ENCODE data around the gene CHRND. TPM values are rescaled to one million over a fixed set of nuclear protein-coding genes. Genes with fewer than 3 reads are reported as not detected.

Gene CHRND
- 1.1 and 7.1 TPM in 2 replicates for total RNA-seq (2014; rRNA removed)
- 0.43 TPM for polyA plus RNA-seq (2012)

DNA sequence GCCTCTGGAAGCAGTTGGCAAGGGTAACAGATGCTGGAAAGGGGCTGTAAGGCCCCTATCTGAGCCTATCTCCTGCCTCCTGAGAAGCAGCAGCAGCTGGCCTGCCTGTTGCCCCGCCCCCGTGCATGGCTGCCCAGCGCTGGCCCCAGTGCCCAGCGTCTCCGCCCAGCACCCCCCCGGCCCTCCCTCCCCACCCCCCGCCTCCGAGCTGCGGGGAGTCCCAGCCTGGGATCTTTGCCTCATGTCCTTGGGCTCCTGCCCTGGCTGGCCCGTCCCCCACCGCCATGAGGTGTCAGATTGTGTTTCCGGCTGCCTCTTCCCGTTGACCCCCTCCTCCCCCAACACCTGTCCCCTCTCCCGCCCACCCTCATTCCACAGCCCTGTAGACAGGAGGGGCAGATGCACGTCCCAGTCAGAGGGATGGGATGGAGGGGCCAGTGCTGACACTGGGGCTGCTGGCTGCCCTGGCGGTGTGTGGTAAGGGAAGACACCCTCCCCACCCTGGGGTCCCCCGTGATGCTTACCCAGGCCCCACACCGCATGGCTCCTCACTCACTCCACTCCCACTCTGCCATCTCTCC lies at the start of gene CHRND:
Gene CHRND, plus strand, starts transcription at position 370 of the 581 bp plus-strand sequence. Its CDS starts 56 bp downstream, at position 426.
- peak; percentile 91 for DNase-seq (ENCODE audit: low read depth)

DNA sequence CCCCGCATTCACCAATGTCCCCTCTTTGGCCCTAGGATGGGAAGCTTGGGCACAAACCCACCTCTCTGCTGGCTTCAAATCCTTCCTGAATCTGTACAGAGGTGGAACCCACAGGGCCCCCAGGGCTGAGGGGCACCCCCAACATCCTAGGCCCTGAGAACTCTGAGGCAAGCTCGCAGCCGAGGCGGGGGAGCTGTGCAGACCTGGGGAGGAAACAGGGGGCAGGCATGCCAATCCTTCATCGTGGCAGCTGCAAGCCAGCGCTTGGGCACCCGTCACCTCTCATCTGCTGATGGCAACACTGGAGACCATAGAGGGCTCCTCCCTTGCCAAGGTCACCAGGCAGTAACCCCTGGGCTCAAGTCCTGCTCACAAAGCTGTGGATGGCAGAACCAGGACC lies 49.2 kb upstream of the CHRND start:
- no peak for DNase-seq (ENCODE audit: low read depth)

DNA sequence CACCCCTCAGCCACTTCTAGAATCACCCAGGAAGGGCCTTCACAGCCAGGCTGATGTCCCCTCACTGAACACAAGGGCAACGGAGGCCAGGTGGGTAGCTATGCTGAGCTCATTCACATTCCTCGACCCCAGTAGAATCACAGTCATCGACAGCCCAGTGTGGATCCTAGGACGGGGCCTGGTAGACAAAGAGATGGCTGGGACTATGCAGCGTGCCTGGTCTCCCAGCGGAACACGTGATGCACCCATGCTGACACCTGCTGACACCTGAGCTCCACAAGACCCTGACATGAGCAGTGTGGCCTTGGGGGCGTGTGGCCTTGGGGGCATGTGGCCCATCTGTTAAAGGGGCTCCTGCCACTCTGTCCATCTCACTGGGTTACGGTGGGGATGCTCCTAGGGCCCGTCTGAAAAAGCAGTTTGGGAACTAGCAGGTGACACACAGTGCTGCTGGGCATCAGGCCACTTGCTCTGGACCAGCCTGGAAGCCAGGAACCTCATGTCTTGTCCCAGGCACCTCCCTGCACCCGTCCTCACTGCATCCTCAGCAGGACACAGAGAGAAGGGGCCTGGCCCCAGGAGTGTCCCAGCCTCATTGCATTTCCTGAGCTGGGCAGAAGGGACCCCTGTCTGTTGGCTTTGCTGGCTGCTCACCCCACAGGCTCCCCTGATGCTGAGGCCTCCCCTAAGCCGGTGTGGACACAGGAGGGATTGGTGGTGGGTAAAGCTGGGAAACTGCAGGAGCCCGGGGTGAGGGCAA lies 48.0 kb upstream of the CHRND start:
- no peak for DNase-seq (ENCODE audit: low read depth)

DNA sequence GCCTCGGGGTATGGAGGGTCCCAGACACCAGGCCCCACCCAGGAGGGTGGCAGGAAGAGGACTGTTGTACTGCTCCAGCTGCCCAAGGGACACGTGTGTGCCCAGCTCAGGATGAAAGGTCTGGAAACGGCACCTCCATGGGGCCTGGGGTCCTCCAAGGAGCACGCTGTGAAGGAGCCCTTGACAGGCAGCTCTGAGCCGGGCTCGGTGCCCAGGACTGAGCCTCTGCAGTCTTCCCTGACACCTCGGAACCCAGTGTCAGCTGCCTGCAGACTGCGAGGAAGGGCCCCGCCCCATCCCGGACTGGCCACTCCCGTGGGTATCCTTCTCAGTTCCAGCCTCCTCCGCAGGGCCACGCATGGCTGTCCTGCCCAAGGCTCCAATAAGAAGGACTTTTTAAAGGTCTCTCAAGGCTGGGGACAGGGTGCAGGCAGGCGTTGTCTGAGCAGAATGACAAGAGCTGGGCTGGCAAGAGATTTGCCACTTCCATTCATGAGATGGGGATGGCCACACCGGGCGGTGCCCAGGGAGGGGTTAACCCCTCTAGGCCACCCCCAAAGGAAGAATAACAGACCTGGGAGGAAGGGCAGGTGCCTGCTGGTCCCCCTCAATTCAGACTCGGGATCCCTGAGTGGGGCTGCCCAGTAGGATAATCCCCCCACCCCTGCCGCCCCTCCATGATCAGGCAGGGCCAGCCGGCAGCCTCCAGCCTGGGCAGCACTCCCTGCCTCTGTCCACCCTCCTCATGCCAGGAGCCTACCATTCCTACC lies 47.2 kb upstream of the CHRND start:
- no peak for DNase-seq (ENCODE audit: low read depth)

DNA sequence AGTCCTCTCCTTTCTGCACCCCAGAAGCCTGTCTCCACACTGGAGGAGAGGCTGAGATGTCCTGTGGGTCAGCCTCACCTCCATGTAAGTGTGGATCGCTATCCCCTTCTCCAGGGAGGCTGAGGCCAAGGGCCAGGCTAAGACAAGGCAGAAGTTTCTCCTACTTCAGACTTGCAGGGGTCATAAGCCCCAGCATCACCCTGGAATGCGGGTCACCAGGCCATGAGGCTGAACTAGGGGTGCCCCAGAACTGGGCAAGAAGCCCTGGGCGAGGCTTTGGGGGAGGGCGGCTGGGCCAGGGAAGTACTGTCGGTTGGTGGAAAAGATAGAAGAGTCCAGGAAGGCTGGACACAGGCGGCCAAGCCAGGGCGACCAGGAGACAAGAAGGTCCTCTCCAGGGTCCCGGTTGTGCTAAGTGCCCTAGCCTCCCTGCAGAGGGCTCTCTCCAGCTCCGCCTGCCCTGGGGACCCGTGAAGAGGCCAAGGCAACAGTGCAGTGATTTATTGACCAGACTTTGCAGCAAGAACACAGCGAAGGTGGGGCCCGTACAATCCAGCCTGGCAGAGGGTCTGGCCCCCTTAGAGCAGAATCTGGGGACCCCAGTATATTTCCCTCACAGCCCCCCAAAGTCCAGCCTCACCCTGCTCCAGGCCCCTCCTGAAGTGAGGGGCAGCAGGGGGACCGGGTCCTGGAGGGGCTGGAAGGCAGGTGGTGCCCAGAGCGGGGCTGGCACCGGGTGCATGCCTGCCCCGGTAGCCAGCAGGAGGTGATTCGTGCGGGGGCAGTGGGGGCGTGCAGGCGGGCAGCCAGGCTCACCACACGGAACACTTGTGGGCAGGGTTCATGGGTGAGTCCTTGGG lies 46.4 kb upstream of the CHRND start:
- no peak for DNase-seq (ENCODE audit: low read depth)

DNA sequence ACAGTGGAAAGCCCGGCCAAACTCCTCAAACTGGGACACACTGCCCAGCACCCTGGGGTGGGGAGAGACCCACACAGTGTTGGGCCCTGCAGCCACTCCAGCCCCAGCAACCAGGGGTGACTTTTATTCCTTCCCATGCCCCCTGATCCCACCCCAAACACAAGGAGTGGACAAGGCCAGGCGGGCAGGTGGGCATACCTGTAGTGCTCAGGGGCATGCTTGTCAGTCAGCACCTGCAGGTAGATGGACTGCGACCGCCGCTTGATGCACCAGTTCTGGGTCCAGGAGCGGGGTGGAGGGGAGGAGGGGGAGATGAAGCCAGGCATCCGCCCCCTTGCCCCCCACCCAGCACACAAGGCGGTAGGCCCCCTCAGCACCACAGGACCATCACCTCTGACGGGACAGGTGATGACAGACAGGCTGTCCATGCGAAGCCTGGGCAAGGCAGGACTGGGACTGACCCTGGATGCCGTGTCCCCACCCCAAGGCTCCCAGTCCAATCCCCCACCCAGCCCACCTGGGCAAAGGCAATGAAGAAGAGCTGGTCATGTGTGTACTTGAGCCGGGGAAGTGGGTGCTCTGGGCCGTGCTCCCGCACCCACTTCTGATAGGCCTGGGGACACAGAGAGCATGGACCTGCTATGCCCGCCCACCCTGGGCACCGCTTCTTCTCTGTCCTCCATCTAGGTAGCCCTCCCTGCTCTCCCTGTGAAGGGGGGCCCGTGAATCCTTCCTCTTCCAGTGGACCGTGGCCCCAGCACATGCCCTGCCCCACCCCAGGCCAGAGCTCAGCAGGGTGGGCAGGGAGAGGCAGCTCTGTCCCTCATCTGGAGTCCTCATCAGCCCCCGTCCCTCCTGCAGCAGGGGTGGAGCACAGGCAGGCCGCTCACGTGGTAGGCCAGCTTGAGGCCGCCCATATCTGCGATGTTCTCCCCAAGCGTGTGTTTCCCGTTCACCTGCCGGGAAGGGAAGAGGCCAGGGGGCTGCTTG lies 45.5 kb upstream of the CHRND start:
- no peak for DNase-seq (ENCODE audit: low read depth)

DNA sequence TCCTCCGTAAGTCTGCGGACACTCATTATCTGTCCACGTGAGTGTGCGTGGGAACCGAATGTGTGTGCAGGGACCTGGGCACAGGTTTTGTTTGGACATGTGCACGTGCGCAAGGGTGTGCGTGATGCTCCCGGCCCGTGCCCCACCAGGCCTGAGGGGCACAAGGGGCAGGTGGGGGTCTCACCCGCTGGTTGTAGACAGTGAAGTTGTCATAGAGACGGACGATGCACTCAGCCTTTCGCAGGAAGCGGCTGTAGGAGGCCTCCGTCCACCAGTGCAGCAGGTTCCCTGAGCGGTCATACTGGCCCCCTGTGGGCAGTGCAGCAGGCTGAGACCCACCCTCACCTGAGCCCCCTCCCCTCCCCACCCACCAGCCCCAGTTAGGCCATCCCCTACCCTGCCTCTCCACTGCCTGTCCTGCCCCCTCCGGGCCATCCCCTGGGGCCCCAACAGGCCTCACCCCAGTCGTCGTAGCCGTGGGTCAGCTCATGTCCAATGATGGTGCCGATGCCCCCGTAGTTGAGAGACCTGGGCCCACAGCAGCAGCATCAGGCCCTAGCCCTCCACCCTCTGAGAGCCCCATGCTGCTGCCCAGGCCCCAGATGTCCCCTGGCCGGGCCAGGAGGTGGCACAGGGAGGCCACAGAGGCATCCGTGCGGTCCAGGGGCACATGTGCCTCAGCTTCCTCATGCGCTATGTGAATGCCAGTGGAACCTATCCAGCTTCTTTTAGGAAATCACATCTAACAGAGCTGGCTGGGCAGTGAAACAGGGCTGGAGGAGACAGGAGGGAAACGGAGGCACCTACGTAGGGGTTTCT lies 44.4 kb upstream of the CHRND start:
- no peak for DNase-seq (ENCODE audit: low read depth)

DNA sequence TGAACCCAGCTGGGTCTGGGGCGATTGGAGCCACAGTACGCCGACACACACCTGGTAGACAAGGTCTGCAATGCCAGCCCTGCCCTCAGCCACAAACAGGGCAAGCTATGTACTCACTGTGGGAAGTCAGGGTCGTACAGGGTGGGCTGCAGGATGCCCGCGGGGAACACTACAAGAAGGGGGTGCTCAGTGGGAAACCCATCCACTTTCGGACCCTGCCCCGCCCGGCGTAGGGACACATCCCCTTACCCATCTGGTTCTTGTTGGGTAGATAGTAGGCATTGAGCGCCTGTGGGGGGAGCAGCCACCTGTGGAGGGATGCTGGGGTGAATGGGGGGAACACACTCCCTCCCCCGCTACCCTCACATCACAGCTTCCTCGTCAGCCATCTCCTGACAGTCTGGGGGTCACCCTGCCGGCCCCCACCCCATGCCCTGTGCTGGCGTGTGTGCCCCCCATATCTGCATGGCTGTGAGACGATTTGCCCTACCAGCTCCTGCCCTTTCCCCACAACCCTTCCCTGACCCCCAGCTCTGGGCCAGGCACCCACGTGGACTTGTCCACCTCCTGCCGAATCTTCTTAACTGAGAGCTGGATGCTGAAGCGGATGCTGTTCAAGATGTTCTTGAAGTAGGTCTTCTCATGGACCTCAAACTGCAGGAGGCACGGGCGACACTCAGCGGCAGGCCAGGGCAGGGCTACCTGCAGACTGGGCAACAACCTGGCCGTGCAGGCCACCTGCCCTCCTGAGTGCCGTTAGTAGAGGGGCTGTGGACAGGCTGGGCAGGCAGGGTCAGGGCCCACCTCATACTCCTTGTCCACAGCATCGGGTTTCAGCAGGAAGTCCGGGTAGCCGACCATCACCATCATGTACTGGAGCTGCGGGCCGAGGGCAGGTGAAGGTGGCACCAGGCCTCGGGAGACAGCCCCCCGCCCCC lies 43.4 kb upstream of the CHRND start:
- DNase-seq (ENCODE audit: low read depth), result no peak

DNA sequence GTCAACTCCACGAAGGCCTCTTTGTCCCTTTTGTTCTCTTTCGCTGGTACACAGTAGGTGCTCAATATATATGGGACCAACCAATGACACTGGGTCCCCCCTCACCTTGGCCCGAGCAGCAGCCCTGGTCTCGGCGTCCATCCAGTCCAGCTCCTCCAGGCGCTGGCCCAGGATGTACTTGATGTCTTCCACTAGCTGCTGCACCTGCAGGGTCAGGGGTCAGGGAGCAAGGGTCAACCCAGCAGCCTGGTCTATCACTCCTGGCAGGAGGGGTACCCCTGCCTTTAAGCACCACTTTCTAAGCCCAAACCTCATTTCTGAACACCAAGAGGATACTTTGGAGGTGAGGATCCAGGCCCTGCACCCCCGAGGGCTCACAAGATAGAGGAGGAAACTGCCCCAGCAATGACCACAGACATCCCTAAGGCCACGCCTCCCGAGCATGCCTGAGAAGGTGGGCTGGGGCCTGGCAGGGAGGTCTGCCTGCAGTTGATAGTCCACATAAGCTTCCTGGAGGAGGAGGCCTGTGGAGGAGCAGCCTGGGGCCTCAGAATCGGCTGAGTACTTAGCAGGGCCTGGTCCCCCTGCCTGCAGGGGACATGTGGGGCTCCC lies 42.5 kb upstream of the CHRND start:
- no peak for DNase-seq (ENCODE audit: low read depth)

DNA sequence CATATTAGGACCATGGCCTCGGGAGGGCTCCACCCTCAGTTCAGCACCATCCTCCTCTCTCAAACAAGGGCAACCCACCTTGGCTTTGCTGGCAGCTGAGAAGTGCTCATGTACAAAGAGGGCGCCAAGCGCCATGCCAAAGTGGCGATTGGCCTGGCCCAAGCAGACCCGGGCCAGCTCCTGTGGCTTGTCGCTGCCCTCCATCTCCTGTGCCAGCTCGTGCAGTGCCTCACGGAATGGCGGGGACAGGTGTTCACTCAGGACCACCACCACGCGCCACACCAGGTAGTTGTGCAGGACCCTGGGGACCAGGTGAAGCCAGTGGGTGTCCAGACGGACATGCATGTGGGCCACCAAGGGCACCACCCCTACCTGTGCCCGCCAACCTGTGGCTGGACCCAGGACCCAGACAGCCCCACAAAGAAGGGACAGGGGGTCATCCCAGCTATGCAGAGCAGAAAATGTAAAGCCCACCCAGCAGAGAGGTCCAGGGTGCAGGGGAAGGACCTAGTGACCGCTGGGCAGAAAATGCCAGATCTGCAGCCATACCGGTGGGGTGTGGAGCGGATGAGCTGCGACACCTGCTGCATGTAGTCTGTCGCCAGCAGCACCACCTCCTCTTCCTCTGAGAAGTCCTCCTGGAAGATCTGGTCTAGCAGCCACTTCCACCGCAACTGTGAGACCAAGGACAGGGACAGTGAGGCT lies 41.9 kb upstream of the CHRND start:
- DNase-seq (ENCODE audit: low read depth), result no peak

DNA sequence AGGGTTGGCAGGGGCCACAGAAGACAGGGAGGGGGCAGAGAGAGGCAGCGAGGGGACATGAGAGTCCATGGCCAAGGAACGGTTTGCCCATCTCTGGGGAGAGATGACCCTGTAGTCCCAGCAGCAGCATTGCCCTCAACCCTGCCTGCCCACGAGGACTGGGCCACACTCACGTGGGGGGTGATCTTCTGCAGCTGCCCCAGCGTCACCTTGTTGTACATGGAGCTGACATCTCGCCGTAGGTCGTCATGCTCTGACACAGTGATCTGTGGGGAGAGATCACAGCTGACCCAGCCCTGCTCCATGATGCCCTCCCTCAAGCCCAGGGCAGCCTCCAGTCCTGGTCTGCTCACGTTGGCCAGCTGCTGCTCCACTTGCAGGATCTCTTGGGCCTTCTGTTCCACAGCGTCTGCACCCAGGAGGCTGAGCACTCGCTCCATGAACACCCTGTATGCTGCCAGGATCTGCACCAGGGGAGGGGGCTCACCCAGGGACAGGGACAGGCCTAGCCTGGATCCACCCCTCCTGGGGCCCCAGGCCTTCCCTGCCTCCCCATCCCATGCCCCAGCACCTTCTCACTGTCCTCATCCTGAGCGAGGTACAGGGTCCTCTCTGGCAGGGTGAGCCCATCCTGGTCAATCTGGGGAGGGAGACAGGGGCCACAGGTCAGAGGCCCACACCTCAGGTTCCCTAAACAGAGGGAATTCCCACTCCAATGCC lies 41.2 kb upstream of the CHRND start:
- DNase-seq (ENCODE audit: low read depth), result no peak

DNA sequence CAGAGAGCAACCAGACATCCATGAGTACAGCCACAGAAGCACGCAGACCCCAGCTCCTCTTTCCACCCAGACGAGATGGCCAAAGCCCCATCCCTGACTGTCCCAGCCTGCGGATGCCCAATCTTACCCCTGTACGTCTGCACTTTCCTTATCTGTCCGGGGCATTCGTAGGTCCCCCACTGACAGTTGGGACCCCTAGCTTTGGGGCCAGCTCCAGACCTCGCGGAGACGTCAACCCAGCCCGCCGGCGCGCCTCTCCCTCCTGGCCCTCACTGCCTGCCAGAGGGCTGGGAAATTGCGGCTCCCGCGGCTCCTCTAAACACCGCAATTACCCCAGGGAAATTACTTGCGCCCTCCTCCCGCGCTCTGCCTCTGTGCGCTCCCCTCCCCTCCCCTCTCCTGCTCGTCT lies 40.6 kb upstream of the CHRND start:
- DNase-seq (ENCODE audit: low read depth), result no peak

DNA sequence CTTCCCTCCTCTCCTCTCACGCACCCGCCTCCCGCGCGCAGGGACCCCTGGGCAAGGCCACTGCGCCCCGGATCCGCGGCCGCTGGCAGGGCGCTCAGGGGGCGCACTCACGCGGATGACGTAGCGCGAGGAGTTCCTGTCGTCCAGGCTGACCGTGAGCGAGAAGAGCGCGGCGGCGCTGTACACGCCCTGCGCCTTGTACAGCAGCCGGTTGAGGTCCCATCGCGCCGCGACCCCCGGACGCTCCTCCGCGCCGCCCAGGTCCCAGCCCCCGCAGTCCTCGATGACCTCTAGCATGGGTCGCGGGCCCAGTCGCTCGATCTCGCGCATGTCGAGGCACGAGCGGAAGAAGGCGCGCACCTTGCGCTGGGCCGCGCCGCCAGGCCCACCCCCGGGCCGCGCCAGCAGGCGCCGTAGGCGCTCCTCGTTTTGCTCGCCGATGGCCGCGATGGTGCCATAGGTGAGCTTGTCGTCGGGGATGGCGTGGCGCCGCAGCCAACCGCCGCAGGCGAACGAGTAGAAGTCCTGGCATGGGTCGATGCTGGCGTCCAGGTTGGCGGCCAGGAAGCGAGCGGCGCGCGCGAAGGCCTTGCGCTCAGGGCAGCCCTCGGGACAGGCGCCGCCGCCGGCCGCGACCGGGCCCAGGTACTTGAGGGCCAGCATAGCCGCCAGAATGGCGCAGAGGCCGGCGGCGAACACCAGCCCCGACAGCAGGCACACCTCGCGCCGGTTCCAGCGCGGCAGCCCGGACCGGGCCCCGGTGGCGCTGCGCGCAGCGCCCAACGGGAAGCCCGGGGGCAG lies 40.0 kb upstream of the CHRND start:
- no peak for DNase-seq (ENCODE audit: low read depth)

DNA sequence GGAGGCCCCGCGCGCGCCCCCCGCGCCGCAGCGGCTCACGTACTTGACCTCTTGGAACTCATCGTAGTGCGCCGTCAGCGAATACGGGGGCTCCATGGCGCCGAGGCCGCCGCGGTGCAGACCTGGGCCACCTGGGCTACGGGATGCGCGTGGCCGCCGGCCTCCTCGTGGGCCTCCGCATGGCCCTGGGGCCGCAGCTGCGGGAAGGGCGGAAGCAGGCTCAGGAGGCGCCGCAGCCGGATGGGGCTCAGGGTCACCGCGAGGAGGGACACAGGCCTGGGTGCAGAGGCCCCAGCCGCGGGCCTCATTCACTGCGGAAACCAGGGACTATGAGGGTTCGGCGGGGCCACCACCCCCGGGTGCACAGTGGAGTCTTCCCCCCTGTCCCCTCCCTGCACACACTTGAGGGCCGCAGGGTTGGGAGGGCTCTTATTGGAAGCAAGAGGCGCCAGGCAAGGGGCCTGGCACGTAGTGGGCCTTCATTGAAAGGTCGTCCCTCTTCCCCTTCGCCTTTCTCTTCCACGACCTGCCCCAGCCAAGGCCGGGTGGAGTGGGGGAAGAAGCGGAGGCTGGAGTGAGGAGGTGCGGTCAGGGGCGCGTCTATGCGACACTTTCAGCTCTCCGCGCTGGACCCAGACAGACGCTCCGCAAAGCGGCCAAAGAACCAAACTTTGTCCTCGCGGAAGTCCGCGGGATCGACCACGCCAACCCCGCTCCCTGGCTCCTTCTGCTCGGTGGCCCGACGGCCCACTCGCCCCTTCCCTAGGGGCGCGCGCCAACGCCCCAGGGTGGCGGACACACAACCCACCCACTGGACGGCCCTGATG lies 39.2 kb upstream of the CHRND start:
- DNase-seq (ENCODE audit: low read depth), result no peak

All from LHCN-M2 (cell line).